Neural cell (in vitro differentiated cells): Measurements from ENCODE around the gene SF3B4. TPM values are rescaled to one million over a fixed set of nuclear protein-coding genes. Genes with fewer than 3 reads are reported as not detected.
A peak's percentile ranks its signal among the peaks of the same experiment; 100 is the strongest.

Source experiments
- H2AFZ ChIP-seq: fragments of 200-600, 300-800 bp; sonication (generic), shearing (Covaris generic); 2 replicates; pipeline ENCODE4 v1.6.0; 2014; ENCODE audit warnings: low read depth, mild to moderate bottlenecking, antibody characterized with exemption, low read length, moderate library complexity
- H3F3A ChIP-seq: fragments of 200-600 bp; shearing (Covaris generic); 2 replicates; pipeline ENCODE4 v1.6.1; 2016; ENCODE audit warnings: mild to moderate bottlenecking, moderate library complexity, mixed read lengths, antibody characterized with exemption, low read length; ENCODE audit not compliant: insufficient read depth, poor library complexity, severe bottlenecking
- H3K27ac ChIP-seq: fragments of 200-600, 300-800 bp; sonication (generic), shearing (Covaris generic); 2 replicates; pipeline ENCODE4 v1.5.1; 2014; ENCODE audit warnings: mild to moderate bottlenecking, low read length, moderate library complexity
- H3K27me3 ChIP-seq: fragments of 300-800, 200-600 bp; sonication (generic), shearing (Covaris generic); 2 replicates; pipeline ENCODE4 v1.6.0; 2014; ENCODE audit warnings: mild to moderate bottlenecking, low read depth, low read length, moderate library complexity; ENCODE audit not compliant: insufficient read depth
- H3K36me3 ChIP-seq: fragments of 300-800, 200-600 bp; sonication (generic), shearing (Covaris generic); 2 replicates; pipeline ENCODE4 v1.5.1; 2014; ENCODE audit warnings: mild to moderate bottlenecking, antibody characterized with exemption, low read length, moderate library complexity; ENCODE audit not compliant: insufficient read depth
- H3K4me2 ChIP-seq: fragments of 300-800, 200-600 bp; sonication (generic), shearing (Covaris generic); 2 replicates; pipeline ENCODE4 v1.6.0; 2014; ENCODE audit warnings: mild to moderate bottlenecking, low read length
- H3K4me3 ChIP-seq: fragments of 300-800, 200-600 bp; sonication (generic), shearing (Covaris generic); 2 replicates; pipeline ENCODE4 v1.5.1; 2014; ENCODE audit warnings: mild to moderate bottlenecking, low read length, moderate library complexity
- H3K79me2 ChIP-seq: fragments of 200-600 bp; shearing (Covaris generic); replicated peaks from 2 replicates; pipeline ENCODE4 v1.6.0; 2014; ENCODE audit warnings: mild to moderate bottlenecking, low read length, moderate library complexity; ENCODE audit not compliant: insufficient read depth
- H3K9ac ChIP-seq: fragments of 300-800, 200-600 bp; sonication (generic), shearing (Covaris generic); 2 replicates; pipeline ENCODE4 v1.6.1; 2016; ENCODE audit warnings: mild to moderate bottlenecking, low read length, mixed read lengths
- H3K9me2 ChIP-seq: fragments of 200-600 bp; shearing (Covaris generic); 2 replicates; pipeline ENCODE4 v1.6.1; 2016; ENCODE audit warnings: mild to moderate bottlenecking, low read length, mixed read lengths; ENCODE audit not compliant: insufficient read depth
- H3K9me3 ChIP-seq: fragments of 200-600, 300-800 bp; sonication (generic), shearing (Covaris generic); 2 replicates; pipeline ENCODE4 v1.6.1; 2016; ENCODE audit warnings: mild to moderate bottlenecking, mixed run types, low read length, moderate library complexity, mixed read lengths
- H4K20me1 ChIP-seq: fragments of 200-600 bp; shearing (Covaris generic); 2 replicates; pipeline ENCODE4 v1.6.1; 2016; ENCODE audit warnings: mild to moderate bottlenecking, mixed run types; ENCODE audit not compliant: insufficient read depth
- CTCF ChIP-seq: fragments of 450-650 bp; IDR thresholded peaks from 2 replicates; pipeline ENCODE4 v1.5.1; 2014; ENCODE audit warnings: antibody characterized with exemption, mild to moderate bottlenecking, moderate library complexity; ENCODE audit not compliant: poor library complexity, severe bottlenecking
- EP300 ChIP-seq: fragments of 450-650 bp; conservative IDR thresholded peaks from 2 replicates; pipeline ENCODE4 v1.6.1; 2014; ENCODE audit warnings: antibody characterized with exemption, mild to moderate bottlenecking, moderate library complexity; ENCODE audit not compliant: poor library complexity, severe bottlenecking
- EZH2 ChIP-seq: fragments of 200-600, 300-800 bp; shearing (Covaris generic), sonication (generic); IDR thresholded peaks from 2 replicates; pipeline ENCODE4 v1.6.1; 2014; ENCODE audit warnings: antibody characterized with exemption, low read length, borderline replicate concordance, mild to moderate bottlenecking; ENCODE audit not compliant: insufficient read depth, poor library complexity, severe bottlenecking
- MXI1 ChIP-seq: fragments of 450-650 bp; conservative IDR thresholded peaks from 2 replicates; pipeline ENCODE4 v1.6.1; 2014; ENCODE audit warnings: antibody characterized with exemption, mild to moderate bottlenecking; ENCODE audit not compliant: poor library complexity, severe bottlenecking
- POLR2AphosphoS5 ChIP-seq: IDR thresholded peaks from 2 replicates; pipeline ENCODE4 v1.6.1; 2012
- RAD21 ChIP-seq: fragments of 450-650 bp; conservative IDR thresholded peaks from 2 replicates; pipeline ENCODE4 v1.6.1; 2014; ENCODE audit warnings: antibody characterized with exemption, mild to moderate bottlenecking, moderate library complexity
- REST ChIP-seq: IDR thresholded peaks from 2 replicates; pipeline ENCODE4 v1.6.1; 2012; ENCODE audit warnings: borderline replicate concordance
- SMC3 ChIP-seq: fragments of 450-650 bp; conservative IDR thresholded peaks from 2 replicates; pipeline ENCODE4 v1.6.1; 2014; ENCODE audit warnings: antibody characterized with exemption, mild to moderate bottlenecking, moderate library complexity; ENCODE audit not compliant: poor library complexity
- TAF1 ChIP-seq: IDR thresholded peaks from 2 replicates; pipeline ENCODE4 v1.6.1; 2012; ENCODE audit warnings: low read depth
- polyA plus RNA-seq: library from polyadenylated mRNA; depleted of rRNA; stranded (reverse); fragments of >200 nt; gene quantifications from 2 replicates; pipeline ENCODE4 v1.2.3, GENCODE V29; 2014

Gene SF3B4
- polyA plus RNA-seq, 1 donor from 2014 or later: 14.1 TPM

DNA sequence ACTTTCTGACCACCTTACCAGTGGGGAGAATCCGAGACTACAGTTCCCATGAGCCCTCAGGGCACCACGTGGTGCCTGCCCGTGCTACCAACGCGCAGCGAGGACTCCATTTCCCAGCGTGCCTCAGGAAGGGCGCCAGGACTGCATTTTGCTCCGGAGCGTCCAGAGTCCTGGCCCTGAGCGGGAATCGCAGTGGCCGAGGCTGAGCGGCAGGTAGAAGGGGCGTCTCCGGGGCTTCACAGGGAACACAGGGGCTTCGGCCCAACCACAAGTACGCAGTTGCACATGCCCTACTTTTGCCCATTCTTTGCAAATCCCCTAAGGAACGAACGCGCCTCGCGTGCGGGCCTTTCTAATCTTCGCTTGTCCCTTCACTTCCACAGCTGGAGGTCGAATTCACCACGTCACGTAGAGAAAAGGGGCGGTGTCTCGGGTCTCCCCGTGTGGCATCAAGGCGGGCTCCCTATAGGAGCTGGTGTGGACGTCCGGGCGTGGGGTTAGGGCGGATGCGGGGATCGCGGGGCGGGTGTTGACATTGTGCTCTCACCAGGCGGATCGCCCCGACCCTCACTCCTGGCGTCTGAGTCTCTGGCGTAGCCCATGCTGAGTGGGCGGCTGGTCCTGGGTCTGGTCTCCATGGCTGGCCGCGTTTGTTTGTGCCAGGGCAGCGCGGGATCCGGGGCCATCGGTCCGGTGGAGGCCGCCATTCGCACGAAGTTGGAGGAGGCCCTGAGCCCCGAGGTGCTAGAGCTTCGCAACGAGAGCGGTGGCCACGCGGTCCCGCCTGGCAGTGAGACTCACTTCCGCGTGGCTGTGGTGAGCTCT is 27.9 kb downstream of the SF3B4 start, which contains the start of gene BOLA1:
TSS of gene BOLA1 (plus strand) at position 109 of the 825 bp plus-strand sequence. CDS start at position 601, 492 bp downstream.
- Histone ChIP-seq H3F3A (no peaks in the 10 kb centered on the region), H4K20me1 (no peaks in the 10 kb centered on the region), H3K4me2 (peak within 1 kb of the TSS; percentile 55), H3K27ac (peak within 1 kb of the TSS; percentile 40), H2AFZ (peak within 1 kb of the TSS; percentile 84), H3K9me3 (no peaks in the 10 kb centered on the region), H3K9ac (peak within 1 kb of the TSS; percentile 68), H3K79me2 (no peaks in the 10 kb centered on the region), H3K4me3 (peak within 1 kb of the TSS; percentile 76), H3K9me2 (no peaks in the 10 kb centered on the region), H3K27me3 (no peaks in the 10 kb centered on the region), H3K36me3 (no peaks in the 10 kb centered on the region)
- TF ChIP-seq SMC3 (peak; percentile 20), EP300 (peak; percentile 17), EZH2 (no peak), CTCF (peak; percentile 15), MXI1 (peak; percentile 58), RAD21 (no peak), REST (no peak), TAF1 (no peak), POLR2AphosphoS5 (peak; percentile 69)

DNA sequence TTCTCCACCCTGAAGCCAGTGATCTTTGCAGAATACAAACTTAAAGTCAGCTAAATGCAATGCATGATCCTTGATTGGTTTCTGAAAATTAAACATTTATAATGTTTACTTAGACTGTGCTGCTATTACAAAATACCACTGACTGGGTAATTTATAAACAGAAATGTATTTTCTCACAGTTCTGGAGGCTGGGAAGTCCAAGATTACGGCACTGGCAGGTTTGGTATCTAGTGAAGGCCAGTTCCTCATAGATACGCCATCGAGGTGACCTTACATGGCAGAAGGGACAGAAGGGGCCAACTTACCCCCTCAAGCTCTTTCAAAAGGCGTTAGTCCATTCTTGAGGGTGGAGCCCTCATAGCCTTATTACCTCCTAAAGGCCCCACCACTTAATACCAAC is 31.0 kb downstream of the SF3B4 start:
- Histone ChIP-seq H2AFZ (no peak overlapping the region), H3K9me2 (no peaks in the 10 kb centered on the region), H3K27ac (no peak overlapping the region), H4K20me1 (no peaks in the 10 kb centered on the region), H3K9ac (no peak overlapping the region), H3K79me2 (no peaks in the 10 kb centered on the region), H3K9me3 (no peaks in the 10 kb centered on the region), H3K4me3 (no peak overlapping the region), H3K27me3 (no peaks in the 10 kb centered on the region), H3F3A (no peaks in the 10 kb centered on the region), H3K36me3 (no peaks in the 10 kb centered on the region), H3K4me2 (no peak overlapping the region)
- TF ChIP-seq CTCF: no peak
- TF ChIP-seq MXI1: no peak
- no peak for TF ChIP-seq REST
- no peak for TF ChIP-seq RAD21
- no peak for TF ChIP-seq POLR2AphosphoS5
- no peak for TF ChIP-seq TAF1
- TF ChIP-seq EZH2: no peak
- TF ChIP-seq SMC3: no peak
- no peak for TF ChIP-seq EP300
